Stimulated activated CD4-positive, alpha-beta T cell treated with anti-CD3 and anti-CD28 coated beads, Interleukin-15, amount 100 ng/mL, for 48 hours (primary cell): ENCODE results near the gene KNCN.

Experiments
- DNase-seq, 2 donors: peaks; one replicate each; pipeline ENCODE4 v3.0.0-alpha.2; 2020; ENCODE audit warnings: low read depth in 2 of 2

The KNCN gene

GRCh38 chr1:46525253-46525983 lies 26.0 kb downstream of the KNCN start:
- DNase-seq, result no peak

- DNase-seq, result no peak
These were observed 26.6 kb downstream of the KNCN start for GRCh38 chr1:46524843-46525242.

GRCh38 chr1:46523496-46524353 lies 27.7 kb downstream of the KNCN start:
- no peak for DNase-seq

GRCh38 chr1:46522969-46523320 lies 28.5 kb downstream of the KNCN start:
- DNase-seq, result no peak

DNA sequence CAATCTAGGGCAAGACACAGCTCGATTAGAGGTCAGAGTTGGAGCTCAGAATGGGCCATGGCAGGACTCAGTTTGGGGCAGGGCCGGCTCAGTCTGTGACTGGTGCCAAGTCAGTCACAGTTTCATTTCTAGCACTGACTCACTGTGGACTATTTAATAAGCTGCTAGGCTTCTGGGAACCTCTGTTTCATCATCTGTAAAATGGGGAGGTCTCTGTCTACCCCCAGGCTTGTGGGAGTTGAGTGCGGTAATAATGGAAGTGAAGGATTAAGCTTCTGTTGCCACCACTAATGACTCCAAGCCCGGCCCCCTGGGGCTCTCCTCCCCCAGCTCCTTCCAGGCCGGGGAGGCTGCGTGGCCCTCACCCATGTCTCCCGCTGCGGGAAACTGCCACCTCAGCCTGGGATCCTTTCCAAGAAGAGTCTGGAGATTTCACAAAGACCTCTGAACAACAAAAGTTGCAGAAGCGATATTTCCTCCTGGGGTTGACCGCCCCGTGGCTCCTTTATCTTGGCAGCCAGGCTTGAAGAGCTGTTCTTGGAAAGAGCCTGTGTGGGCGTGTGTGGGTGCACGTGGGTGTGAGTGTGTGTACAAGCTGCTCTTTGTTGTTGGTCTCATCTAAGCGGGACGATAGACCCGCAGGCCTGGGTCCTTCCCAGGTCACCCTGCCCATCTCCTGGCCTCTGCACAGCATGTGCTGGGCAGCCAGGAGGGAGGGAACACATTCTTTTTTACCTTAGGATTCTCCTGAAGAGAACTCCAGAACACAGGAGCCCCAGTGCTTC lies 29.1 kb downstream of the KNCN start:
- DNase-seq, result peak in 1 of 2 donors; percentile 24

DNA sequence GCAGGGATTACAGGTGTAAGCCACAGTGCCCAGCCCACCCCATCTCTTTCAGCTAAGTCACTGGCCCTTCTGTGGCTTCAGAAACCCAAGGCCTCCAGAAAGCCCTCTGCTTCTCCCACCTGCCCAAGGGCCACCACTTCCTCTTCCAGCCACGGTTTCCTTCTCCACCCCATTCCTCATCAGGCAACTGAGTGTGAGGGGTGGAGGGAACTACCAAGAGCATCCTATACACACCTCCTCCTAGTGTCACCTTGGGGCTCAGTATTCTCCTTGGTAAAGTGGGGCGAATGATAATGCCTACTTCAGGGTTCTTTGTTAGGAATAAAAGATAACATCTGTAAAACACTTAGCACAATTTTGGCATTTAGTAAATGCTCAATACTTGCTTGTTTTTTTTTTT lies 30.0 kb downstream of the KNCN start:
- DNase-seq, result no peak

GRCh38 chr1:46520063-46520911 lies 31.2 kb downstream of the KNCN start:
- DNase-seq, result no peak

DNA sequence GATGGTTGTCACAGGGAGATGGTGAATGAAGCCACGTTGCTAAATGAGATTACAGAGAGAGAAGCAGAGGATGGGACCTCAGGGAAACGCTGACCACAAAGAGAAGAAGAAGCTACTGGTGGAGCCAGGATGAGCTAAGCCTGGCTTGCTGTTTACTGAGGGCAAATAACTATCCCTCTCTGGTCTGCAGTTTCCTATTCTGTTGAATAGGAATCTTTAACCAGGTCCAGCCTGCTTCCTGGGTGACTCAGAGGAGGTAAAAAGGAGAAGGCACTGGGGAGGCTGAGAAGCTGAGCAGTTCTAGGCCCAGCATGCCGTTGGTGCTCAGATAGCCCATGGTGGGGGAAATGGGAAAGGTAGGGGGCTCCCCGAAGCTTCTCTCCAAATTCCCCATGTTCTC lies 32.2 kb downstream of the KNCN start:
- no peak for DNase-seq

DNA sequence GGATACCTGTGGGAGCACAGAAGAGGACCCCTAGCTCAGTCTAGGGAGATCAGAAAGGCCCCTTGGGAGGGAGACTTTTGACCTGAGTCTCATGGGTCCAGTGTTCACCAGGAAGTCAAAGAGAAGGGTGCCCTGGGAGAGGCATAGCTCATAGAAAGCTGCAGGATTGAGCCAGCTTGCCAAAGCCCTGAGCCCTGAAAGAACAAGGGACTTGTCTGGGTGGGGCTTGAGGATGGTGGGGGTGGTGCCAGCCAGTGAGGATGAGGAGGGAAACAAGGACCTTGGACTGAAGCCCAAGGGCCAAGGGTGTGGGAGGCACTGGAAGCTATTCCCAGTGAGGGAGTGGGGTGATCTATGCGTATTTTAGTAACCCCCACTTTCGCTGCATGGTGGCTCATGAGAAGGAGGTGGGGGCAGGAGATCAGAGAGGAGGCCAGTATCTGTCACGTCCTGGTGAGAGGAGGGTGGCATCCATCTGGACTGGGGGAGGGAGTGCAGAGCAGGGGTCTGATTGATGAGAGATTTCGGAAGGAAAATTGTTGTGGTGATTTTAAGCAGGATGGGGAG lies 33.4 kb downstream of the KNCN start:
- no peak for DNase-seq

DNA sequence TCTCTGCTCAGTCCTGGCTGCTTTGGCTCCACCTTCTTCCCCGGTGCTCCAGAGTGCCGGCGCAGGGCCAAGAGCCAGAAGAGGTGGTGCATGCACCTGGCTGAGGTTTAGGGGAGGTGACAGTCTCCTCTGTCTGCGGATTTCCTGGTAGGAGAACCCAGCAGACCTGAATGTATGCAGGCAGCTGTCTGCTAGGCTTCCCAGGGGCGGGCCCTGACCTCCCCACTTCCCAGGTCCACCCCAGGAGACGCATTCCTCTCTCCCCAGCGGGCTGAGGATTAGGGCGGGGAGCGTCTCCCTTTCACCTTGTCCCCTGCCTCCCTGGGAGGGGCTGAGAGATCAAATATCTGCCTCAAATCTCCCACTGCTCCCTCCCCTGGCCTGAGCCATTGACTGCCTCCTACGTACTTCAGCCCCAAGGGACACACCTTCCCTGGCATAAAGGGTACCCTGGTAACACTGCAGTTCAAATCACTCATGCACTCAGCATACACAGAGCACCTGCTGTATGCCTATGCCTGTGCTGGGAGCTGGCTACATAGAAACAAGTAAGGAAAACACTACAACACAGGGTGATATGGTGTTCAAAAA lies 34.3 kb downstream of the KNCN start:
- DNase-seq, result no peak

DNA sequence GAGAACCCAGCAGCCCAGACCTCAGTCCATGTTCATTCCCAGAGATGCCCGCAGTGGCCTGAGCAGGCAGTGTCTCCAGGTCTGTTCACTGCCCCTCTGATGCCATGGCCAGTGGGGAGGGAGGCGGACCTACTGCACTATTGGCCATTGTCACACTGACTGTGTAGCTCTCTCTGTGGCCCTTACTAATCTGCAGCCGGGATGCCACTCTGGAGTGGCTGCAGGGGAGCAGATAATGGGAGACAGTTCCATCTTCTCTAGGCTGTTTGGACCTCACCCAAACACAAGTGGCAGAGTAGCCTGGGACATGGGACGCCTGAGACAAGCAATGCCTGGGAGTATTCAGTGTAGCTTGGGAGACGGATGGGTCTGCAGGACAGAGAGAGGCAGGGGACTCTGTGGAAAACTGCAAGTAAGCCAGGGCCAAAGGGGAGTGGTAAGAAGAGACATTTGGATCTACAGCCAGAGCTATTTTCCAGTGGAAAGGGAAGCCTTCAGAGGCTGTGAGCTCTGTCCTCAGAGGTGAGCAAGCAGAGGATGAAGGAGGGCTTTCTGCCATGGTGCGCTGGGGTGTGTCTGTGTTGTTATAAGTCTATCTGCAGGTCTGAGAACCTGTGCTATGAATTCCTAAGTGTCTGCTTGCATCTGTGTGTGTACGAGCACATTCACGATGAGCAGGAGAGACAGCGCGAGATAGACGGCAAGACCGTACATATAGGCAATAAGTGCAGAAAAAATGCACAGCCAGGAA lies 35.1 kb downstream of the KNCN start:
- DNase-seq, result no peak

DNA sequence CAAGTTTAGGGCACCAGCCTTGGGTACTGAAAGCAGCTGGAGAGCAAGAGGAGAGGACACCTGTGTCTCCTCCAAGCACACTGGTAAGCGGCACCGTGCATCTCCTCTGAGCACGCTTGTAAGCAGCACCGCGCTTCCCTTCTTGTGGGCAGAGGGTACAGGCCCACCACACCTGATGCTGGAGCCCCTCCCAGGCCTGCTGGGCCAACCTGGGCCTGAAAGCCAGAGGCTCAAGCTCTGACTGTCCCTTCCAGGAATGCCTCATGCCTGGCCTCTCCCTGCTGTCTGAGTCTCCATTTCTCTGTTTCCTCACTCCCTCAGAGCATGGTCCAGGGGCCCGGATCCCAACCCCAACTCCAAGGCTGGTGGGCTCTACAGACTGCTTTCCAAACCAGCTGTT lies 35.9 kb downstream of the KNCN start:
- no peak for DNase-seq

- no peak for DNase-seq
These were observed 37.9 kb downstream of the KNCN start for GRCh38 chr1:46513536-46513935.

- no peak for DNase-seq
These were observed 38.7 kb downstream of the KNCN start for GRCh38 chr1:46512792-46513190.

GRCh38 chr1:46512135-46512791 lies 39.2 kb downstream of the KNCN start:
- no peak for DNase-seq

DNA sequence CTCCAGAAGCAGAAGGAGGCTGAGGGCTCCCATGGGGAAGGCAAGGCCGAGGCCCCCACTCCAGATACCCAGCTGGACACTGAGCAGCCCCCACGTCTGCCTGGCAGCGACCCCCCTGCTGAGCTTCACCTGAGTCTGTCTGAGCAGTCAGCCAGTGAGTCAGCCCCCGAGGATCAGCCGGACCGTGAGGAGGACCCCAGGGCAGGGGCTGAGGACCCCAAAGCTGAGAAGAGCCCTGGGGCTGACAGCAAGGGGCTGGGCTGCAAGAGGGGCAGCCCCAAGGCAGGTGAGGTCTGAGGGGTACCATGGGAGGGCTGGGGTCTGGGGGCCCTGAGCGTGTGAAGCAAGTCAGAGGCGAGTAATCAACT lies 40.5 kb downstream of the KNCN start:
- no peak for DNase-seq

DNA sequence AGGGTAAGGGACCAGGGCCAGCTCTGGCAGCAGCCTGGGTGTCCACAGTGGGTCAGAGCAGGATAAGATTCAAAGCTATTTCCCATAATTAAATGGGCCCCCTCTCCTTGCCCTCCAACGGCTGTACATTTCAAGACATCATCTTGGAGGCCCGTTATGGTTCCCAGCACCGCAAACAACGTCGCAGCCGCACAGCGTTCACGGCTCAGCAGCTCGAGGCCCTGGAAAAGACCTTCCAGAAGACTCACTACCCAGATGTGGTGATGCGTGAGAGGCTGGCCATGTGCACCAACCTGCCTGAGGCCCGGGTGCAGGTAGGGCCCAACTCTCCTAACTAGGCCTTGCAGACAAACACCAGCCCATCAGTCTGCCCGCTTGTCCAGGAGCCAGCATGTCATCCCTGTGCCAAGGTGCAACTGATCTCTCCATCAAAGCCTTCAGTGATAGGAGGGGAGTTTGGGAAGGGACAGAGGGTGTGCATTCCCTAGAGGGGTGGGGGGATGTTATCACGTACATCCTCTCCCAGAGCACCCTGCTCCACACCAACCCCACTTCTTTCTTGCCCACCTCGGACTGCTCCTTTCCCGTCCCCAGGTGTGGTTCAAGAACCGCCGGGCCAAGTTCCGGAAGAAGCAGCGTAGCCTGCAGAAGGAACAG lies 41.0 kb downstream of the KNCN start:
- DNase-seq, result no peak

- DNase-seq, result no peak
These were observed 42.7 kb downstream of the KNCN start for GRCh38 chr1:46508757-46509156.
